Measurements from ENCODE around the gene RNASE9.
"Not testable (repeated sequence)": the region's sequence is repeated elsewhere in the genome, so short reads cannot be mapped to it uniquely, and the experiment has no call there.

The RNASE9 gene

DNA sequence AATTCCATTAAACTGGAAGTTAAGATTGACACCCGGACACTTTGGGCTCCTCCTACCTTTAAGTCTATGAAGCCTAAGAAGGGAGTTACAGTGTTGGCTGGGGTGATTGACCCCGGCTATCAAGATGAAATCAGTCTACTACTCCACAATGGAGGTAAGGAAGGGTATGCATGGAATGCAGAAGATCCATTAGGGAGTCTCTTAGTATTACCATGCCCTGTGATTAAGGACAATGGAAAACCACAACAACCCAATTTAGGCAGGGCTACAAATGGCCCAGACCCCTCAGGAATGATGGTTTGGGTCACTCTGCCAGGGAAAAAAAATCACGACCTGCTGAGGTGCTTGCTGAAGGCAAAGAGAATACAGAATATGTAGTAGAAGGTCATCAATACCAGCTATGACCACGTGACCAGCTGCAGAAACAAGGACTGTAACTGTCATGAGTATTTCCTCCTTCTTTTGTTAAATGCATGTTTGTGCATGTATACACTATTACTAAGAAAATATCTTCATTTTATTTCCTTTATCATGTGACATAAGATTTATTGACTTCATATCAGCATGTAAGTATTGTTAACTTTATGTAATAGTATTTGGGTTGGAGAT, 11.6 kb upstream of the RNASE9 start:
- DNase-seq (ENCODE audit: low spot score): not testable (repeated sequence)

DNA sequence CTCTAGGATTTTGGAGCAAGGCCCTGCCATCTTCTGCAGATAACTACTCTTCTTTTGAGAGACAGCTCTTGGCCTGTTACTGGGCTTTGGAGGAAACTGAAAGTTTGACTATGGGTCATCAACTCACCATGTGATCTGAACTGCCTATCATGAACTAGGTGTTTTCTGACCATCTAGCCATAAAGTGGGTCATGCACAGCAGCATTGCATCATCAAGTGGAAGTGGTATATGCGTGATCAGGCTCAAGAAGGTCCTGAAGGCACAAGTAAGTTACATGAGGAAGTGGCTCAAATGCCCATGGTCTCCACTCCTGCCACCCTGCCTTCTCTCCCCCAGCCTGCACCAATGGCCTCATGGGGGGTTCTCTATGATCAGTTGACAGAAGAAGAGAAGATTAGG, 9.9 kb upstream of the RNASE9 start:
- not testable (repeated sequence) for DNase-seq (ENCODE audit: low spot score)

DNA sequence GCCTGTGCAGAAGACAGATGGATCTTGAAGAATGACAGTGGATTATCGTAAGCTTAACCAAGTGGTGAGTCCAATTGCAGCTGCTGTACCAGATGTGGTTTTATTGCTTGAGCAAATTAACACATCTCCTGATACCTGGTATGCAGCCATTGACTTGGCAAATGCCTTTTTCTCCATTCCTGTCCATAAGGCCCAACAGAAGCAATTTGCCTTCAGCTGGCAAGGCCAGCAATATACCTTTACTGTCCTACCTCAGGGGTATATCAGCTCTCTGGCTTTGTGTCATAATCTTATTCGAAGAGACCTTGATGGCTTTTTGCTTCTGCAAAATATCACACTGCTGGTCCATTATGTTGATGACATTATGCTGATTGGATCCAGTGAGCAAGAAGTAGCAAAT, 9.0 kb upstream of the RNASE9 start:
- not testable (repeated sequence) for DNase-seq (ENCODE audit: low spot score)

- no peak for DNase-seq (ENCODE audit: low spot score)
Measured at GRCh38 chr14:20569066-20569465, 8.2 kb upstream of the RNASE9 start.

DNA sequence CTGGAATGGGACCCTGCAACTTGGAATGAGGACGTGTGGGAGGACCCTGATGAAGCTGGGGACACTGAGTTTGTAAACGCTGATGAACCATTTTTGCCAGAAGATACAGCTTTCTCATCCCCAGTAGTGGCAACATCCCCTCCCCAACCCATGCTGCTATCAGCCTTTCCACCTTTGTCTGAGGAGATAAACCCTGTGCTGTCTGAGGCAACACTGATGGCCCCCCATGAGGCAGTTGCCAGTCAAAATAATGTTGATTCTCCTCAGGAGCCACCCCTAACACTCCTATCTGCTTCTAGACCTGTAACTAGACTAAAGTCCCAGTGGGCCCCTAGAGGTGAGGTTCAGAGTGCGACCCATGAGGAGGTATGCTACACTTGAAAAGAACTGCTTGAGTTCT, 7.5 kb upstream of the RNASE9 start:
- DNase-seq (ENCODE audit: low spot score): no peak

DNA sequence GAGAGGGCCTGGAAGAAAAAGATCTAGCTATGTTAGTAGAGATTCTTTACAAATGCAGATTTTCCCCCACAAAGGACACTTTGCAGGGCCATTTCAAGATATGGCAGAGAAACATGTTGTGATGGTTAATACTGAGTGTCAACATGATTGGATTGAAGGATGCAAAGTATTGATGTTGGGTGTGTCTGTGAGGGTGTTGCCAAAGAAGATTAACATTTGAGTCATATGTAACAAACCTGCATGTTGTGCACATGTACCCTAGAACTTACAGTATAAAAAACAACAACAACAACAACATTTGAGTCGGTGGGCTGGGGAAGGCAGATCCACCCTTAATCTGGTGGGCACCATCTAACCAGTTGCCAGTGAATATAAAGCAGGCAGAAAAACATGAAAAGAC, 6.4 kb upstream of the RNASE9 start:
- not testable (repeated sequence) for DNase-seq (ENCODE audit: low spot score)

- DNase-seq (ENCODE audit: low spot score): no peak
Measured at GRCh38 chr14:20564501-20564997, 3.7 kb upstream of the RNASE9 start.

- DNase-seq (ENCODE audit: low spot score): no peak
Measured at GRCh38 chr14:20563971-20564370, 3.1 kb upstream of the RNASE9 start.

DNA sequence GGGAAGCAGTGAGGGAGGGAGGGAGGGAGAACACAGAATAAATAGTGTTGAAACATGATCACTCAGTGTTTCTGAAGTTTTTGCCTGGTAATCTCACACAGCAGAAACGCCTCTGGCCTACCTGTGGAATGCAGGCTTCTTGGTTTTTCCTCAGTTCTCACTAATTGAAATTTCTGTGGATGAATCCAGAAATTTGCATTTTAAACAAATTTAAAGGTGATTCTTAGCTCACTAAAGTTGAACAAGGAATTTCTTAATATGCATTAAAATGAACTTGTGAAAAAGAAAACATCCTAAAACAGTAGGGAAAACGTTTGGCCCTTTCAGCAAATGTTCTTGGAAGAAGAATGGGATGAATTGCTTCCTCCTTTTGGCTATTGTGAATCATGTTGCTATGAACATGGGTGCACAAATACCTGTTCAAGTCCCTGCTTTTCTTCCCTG, 1.4 kb downstream of the RNASE9 start:
- no peak for DNase-seq (ENCODE audit: low spot score)

- DNase-seq (ENCODE audit: low spot score): no peak
Measured at GRCh38 chr14:20557212-20557542, 3.7 kb downstream of the RNASE9 start.

DNA sequence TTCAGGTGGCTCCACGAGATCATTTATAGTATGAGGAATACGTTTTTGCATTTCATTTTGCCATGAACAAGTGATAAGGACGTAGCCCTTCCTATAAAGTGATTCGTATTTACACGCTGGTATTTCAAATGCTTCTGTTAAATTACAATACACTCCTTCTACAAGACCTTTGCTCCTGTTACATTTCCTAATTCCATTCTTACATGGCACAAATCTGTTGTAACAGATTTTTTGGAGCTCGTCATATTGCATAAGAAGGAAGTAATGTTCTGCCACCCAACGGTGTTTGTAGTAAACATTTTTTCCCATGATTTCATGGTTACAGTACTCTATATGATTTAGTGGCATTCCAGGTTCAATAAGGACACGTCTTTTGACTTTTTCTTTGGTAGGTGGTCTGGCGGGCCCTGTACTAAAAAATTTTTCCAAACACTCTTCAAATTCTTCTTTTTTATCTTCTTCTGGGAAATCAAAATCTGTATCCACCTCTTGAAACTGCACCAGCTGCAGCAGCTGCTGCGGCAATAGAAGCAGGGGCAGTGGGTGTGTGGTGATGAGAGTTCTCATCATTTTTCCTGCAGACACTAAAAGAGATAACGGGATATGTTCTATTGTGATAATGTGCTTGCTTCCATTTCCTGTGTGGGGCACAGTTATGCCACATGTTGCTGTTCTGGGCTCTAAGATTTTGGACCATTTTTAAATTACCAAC, 4.2 kb downstream of the RNASE9 start:
- DNase-seq (ENCODE audit: low spot score): no peak

DNA sequence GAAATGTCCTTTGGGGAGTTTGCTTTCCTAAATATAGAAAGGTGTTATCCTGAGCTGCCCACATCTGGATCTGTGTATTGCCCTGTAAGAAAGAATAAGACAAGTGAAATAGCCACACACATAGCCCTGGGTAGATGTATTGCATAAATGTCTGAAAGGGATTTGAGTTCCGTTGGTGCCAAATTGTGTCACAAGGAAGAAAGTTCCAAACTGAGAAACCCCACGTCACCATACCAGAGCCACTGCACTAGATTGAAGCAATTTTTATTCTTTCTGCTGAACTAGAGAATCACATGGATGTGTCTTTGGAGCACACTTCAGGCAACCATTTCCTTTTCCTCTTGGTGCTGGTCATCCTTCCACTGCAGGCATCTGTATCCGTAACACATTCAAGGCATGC, 5.0 kb downstream of the RNASE9 start:
- DNase-seq (ENCODE audit: low spot score): no peak

DNA sequence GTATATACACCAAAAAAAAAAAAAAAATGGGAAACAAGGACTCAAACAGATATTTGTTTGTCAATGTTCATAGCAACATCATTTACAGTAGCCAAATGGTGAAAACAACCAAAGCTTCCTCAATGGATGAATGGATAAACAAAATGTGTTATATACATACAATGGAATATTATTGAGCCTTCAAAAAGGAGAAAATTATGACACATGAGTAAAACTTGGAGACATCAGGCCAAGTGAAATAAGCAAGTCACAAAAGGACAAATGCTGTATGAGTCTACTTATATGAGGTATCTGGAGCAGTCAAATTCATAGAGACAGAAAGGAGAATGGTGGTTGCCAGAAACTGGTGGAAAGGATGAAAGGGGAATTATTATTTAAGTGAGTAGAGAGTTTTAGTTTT, 7.8 kb downstream of the RNASE9 start:
- no peak for DNase-seq (ENCODE audit: low spot score)

DNA sequence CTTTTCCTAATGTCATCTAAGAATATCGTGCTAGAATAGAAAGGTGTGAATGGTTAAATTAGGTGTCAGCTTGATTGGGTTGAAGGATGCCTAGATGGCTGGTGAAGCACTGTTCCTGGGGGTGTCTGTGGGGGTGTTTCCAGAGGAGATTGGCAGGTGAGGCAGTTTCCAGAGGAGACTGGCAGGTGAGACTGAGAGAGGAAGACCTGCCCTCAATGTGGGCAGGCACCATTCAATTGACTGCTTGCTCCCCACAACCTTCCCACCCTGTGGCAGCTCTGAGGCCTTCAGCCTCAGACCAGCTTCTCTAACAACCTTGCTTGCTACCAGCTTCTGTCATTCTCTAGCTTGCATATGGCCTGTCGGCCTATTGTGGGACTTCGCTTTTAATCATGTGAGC, 9.2 kb downstream of the RNASE9 start:
- no peak for DNase-seq (ENCODE audit: low spot score)

- no peak for DNase-seq (ENCODE audit: low spot score)
Measured at GRCh38 chr14:20550926-20551325, 9.9 kb downstream of the RNASE9 start.

GRCh38 chr14:20548414-20549158, 12.3 kb downstream of the RNASE9 start:
- no peak for DNase-seq (ENCODE audit: low spot score)

- no peak for DNase-seq (ENCODE audit: low spot score)
Measured at GRCh38 chr14:20546877-20547276, 14.0 kb downstream of the RNASE9 start.

DNA sequence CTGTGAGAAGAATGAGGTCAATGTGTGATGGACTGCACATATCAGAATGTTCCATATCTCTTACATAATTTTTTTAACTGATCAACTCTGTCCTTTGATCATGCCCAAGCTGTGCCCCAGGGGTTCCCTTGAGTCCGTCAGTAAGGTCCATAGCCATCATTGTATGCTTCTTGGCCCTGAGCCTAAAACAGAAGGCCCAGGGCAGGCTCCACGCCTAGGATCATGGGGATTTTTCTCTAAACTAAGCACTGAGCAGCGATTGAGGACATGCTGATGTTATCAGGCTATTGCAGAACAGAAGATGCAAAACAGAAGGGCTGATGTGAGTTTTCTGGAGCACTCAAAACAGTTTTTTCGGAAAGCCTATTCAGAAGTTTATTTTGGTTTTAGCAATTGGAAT, 20.9 kb downstream of the RNASE9 start:
- DNase-seq (ENCODE audit: low spot score): no peak

DNA sequence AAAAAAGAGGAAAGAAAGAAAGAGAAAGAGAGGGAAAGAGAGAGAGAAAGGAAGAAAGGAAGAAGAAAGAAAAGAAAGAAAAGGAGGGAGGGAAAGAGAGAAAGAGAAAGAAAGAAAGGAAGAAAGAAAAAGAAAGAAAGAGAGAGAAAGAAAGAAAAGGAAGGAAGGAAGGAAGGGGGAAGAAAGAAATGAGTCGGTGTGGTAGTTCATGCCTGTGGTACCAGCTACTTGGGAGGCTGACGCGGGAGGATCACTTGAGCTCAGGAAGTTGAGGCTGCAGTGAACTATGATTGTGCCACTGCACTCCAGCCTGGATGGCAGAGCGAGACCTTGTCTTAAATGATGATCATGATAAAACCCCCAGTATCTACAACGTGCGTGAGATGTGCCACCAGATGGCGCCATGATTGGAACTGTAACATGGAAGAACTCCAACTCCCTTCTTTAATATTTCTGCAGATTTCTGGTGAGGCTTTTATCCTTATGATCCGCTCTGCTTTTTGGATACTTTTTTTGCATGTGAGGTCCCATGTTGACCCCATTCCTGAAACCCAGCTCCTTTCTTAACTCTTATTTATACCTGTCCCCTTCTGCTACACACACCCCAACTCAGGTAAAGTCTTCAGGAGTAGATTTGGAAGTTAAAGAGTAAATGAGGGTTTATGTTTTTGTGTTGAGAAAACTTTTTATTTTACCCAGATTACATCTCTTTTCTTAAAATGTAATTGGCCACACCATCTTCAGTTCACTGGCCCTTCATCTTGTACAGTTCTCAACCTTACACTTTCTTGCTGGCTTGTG, 29.9 kb downstream of the RNASE9 start:
- DNase-seq (ENCODE audit: low spot score): peak; percentile 66

- DNase-seq (ENCODE audit: low spot score): no peak
Measured at GRCh38 chr14:20529806-20530205, 31.0 kb downstream of the RNASE9 start.

DNA sequence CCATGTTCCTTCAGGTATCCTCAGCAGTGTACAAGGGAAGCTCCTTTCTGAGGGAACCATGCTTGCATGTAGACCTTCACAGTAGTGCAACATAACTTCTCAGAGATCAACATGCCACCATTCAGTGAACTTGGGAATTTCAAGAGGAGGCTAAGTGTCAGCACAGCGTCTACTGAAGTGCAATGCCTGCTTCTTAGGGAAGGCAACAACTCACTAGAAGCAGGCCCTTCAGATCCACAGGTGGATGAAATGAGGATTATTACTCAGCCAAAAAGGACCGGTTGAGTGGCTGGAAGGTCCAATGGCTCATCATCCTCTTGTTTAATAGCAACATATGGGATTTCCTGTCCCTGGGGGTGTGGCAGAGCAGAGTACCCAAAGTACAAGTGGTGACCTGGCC, 36.8 kb downstream of the RNASE9 start:
- DNase-seq (ENCODE audit: low spot score): no peak

DNA sequence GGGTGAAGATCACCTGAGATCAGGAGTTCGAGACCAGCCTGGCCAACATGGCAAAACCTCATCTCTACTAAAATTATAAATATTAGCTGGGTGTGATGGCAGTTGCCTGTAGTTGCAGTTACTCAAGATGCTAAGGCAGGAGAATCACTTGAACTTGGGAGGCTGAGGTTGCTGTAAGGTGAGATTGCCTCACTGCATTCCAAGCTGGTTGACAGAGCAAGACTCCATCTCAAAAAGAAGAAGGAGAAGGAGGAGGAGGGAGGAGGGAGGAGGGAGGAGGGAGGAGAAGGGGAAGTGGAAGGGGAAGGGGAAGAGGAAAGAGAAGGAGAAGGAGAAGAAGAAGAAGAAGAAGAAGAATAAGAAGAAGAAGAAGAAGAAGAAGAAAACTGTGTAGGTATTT, 38.5 kb downstream of the RNASE9 start:
- DNase-seq (ENCODE audit: low spot score): no peak
